Tibial nerve (tissue), 3 donors: Measurements from ENCODE around the gene TTC31.
"Not testable (repeated sequence)": the region's sequence is repeated elsewhere in the genome, so short reads cannot be mapped to it uniquely, and the experiment has no call there.

ENCODE experiments used
- POLR2A ChIP-seq, 2 donors: fragments of 450-650 bp; IDR thresholded peaks; one replicate each; pipeline ENCODE4 v1.6.1; 2017; ENCODE audit warnings: antibody characterized with exemption in 2 of 2, mild to moderate bottlenecking in 2 of 2, moderate library complexity in 2 of 2
- TF ChIP-seq, protein P1 (sequence below), 5 experiments: fragments of 200-600 bp in 3 of 5; fragments of 450-650 bp in 2 of 5; sonication (generic) in 3 of 5; IDR thresholded peaks; one replicate each; pipeline ENCODE4 v1.5.1; 2016 to 2019; ENCODE audit warnings: antibody characterized with exemption in 5 of 5, mild to moderate bottlenecking in 3 of 5, moderate library complexity in 2 of 5

GRCh38 chr2:74483675-74484164 is 839 bp downstream of the TTC31 start:
- TF ChIP-seq, protein P1, sequence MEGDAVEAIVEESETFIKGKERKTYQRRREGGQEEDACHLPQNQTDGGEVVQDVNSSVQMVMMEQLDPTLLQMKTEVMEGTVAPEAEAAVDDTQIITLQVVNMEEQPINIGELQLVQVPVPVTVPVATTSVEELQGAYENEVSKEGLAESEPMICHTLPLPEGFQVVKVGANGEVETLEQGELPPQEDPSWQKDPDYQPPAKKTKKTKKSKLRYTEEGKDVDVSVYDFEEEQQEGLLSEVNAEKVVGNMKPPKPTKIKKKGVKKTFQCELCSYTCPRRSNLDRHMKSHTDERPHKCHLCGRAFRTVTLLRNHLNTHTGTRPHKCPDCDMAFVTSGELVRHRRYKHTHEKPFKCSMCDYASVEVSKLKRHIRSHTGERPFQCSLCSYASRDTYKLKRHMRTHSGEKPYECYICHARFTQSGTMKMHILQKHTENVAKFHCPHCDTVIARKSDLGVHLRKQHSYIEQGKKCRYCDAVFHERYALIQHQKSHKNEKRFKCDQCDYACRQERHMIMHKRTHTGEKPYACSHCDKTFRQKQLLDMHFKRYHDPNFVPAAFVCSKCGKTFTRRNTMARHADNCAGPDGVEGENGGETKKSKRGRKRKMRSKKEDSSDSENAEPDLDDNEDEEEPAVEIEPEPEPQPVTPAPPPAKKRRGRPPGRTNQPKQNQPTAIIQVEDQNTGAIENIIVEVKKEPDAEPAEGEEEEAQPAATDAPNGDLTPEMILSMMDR (IDR thresholded peaks at IDR 0.05) = not testable (repeated sequence)
- not testable (repeated sequence) for TF ChIP-seq POLR2A (IDR thresholded peaks at IDR 0.05)
